Measurements from ENCODE around the gene ZACN. TPM values are rescaled to one million over a fixed set of nuclear protein-coding genes. Genes with fewer than 3 reads are reported as not detected.

Gene ZACN
- 0.09 and 0.31 TPM in 2 replicates for total RNA-seq (2021)
- long read RNA-seq: 0 reads

DNA sequence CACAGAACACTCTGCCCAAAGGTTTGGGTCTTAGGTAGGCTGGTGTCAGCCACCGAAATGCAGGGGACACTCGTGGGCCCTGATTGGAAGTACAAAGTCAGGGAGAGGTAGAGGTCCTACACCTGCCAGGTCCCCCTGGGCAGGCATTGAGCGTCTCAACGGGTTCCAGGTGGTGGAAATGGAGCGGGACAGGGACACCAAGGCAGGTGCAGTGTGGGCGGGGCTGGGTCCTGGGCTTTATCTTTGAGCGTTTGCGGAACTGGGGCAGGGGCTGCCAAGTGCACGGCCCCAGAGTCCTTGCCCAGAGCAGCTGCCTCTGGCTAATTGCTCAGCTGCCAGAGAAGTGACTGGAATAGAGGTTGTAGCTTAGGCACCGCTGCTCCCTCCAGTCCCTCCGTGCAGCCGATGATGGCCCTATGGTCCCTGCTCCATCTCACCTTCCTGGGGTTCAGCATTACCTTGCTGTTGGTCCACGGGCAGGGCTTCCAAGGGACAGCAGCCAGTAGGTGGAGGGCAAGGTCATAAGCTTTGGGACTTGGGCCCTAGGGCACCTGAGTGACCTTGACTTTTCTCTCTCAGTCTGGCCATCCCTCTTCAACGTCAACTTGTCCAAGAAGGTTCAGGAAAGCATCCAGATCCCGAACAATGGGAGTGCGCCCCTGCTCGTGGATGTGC lies at the start of gene ZACN:
Gene ZACN (plus strand): TSS at position 323 of the 675 bp plus-strand sequence. CDS start 83 bp downstream, at position 406.
- Histone ChIP-seq H4K91ac (ENCODE audit: insufficient read length, low read depth, low read length) (no peak within 1 kb of the TSS), H2AFZ (ENCODE audit: low read length) (no peak within 1 kb of the TSS), H3K27me3 (ENCODE audit: insufficient read depth, low read length) (peaks cover 52% of the 10 kb centered on the region), H3K18ac (ENCODE audit: insufficient read length, low read depth, low read length) (no peak within 1 kb of the TSS), H3T11ph (ENCODE audit: low read length) (no peak within 1 kb of the TSS), H2AK5ac (ENCODE audit: insufficient read length, low read length) (no peak within 1 kb of the TSS), H3K56ac (ENCODE audit: insufficient read length, low read depth, low read length) (no peak within 1 kb of the TSS), H4K8ac (replicated peaks; ENCODE audit: insufficient read length, low read depth, low read length) (no peak within 1 kb of the TSS), H2BK12ac (ENCODE audit: insufficient read length, low read depth, low read length) (no peak within 1 kb of the TSS), H3K4me2 (ENCODE audit: insufficient read depth, insufficient read length, low read length) (peak within 1 kb of the TSS; percentile 56), H3K4ac (ENCODE audit: low read depth, low read length) (no peak within 1 kb of the TSS), H3K9me3 (ENCODE audit: control insufficient read depth, low read depth, low read length) (no peaks in the 10 kb centered on the region), H3K23me2 (ENCODE audit: insufficient read length, low read depth, low read length, poor library complexity, severe bottlenecking) (peaks cover 23% of the 10 kb centered on the region), H2BK15ac (ENCODE audit: low read depth, low read length) (no peak within 1 kb of the TSS), H3K79me2 (ENCODE audit: insufficient read depth, low read length) (no peaks in the 10 kb centered on the region), H4K20me1 (ENCODE audit: control insufficient read depth, insufficient read depth, insufficient read length) (peaks cover 3% of the 10 kb centered on the region), H3K14ac (ENCODE audit: insufficient read depth, low read length) (peak within 1 kb of the TSS; percentile 37; the same call in 1 of the 2 replicates), H3K27ac (ENCODE audit: insufficient read length, low read depth, low read length) (no peak within 1 kb of the TSS), H3K4me1 (ENCODE audit: insufficient read depth, low read length) (peaks cover 8% of the 10 kb centered on the region; the same call in 1 of the 2 replicates), H2BK20ac (ENCODE audit: low read depth, low read length, poor library complexity, severe bottlenecking) (no peak within 1 kb of the TSS), H2BK120ac (ENCODE audit: low read depth, low read length, poor library complexity, severe bottlenecking) (no peak within 1 kb of the TSS), H4K5ac (ENCODE audit: insufficient read length, low read depth, low read length) (no peak within 1 kb of the TSS), H3K23ac (ENCODE audit: insufficient read length, low read depth, low read length) (no peak within 1 kb of the TSS), H3K79me1 (ENCODE audit: insufficient read depth, low read depth, low read length, poor library complexity, severe bottlenecking) (no peaks in the 10 kb centered on the region), H2BK5ac (ENCODE audit: insufficient read length, low read length) (no peak within 1 kb of the TSS), H3K9ac (ENCODE audit: extremely low read depth, insufficient read length, low read length) (no peak within 1 kb of the TSS)
- TF ChIP-seq, protein P1, sequence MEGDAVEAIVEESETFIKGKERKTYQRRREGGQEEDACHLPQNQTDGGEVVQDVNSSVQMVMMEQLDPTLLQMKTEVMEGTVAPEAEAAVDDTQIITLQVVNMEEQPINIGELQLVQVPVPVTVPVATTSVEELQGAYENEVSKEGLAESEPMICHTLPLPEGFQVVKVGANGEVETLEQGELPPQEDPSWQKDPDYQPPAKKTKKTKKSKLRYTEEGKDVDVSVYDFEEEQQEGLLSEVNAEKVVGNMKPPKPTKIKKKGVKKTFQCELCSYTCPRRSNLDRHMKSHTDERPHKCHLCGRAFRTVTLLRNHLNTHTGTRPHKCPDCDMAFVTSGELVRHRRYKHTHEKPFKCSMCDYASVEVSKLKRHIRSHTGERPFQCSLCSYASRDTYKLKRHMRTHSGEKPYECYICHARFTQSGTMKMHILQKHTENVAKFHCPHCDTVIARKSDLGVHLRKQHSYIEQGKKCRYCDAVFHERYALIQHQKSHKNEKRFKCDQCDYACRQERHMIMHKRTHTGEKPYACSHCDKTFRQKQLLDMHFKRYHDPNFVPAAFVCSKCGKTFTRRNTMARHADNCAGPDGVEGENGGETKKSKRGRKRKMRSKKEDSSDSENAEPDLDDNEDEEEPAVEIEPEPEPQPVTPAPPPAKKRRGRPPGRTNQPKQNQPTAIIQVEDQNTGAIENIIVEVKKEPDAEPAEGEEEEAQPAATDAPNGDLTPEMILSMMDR (conservative IDR thresholded peaks at IDR 0.05): no peak
- Mint-ChIP-seq H3K9me3 (no peaks in the 10 kb centered on the region; a peak in 2 of 5 replicates), H3K27ac (no peak within 1 kb of the TSS), H3K4me3 (peak within 1 kb of the TSS; percentile 41 to 54), H3K27me3 (ENCODE audit: low read depth) (peaks cover 64% of the 10 kb centered on the region), H3K4me1 (peaks cover 47 to 58% of the 10 kb centered on the region in 2 experiments), H3K36me3 (ENCODE audit: insufficient read depth in 1 of 3, low read depth in 3 of 3) (peaks cover 0 to 18% (median 5%) of the 10 kb centered on the region in 3 experiments; a peak in 5 of 7 replicates)
- DNase-seq: peak; percentile 33
- WGBS (ENCODE audit: extremely low coverage, insufficient read length, low lambda C conversion rate): no CpG with 5 or more reads among the region's 17 CpGs
